GM19238 (cell line): Measurements from ENCODE around the gene ING1.
"Not testable (repeated sequence)": the region's sequence is repeated elsewhere in the genome, so short reads cannot be mapped to it uniquely, and the experiment has no call there.

Source experiments
- DNase-seq: peaks from one replicate; pipeline ENCODE4 v3.0.0; 2011; ENCODE audit warnings: low spot score; ENCODE audit not compliant: insufficient read length

The ING1 gene, protein sequence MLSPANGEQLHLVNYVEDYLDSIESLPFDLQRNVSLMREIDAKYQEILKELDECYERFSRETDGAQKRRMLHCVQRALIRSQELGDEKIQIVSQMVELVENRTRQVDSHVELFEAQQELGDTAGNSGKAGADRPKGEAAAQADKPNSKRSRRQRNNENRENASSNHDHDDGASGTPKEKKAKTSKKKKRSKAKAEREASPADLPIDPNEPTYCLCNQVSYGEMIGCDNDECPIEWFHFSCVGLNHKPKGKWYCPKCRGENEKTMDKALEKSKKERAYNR

GRCh38 chr13:110713642-110713952 is at the start of gene ING1:
TSS of gene ING1 (plus strand) at chr13:110713700. CDS start at chr13:110714150, 450 bp downstream.
- DNase-seq: no peak

- DNase-seq: no peak
Observed at GRCh38 chr13:110664041-110664440, 49.5 kb upstream of the ING1 start.

- DNase-seq: no peak
Observed at GRCh38 chr13:110664673-110665072, 48.8 kb upstream of the ING1 start.

- no peak for DNase-seq
Observed at GRCh38 chr13:110665491-110666254, 47.8 kb upstream of the ING1 start.

DNA sequence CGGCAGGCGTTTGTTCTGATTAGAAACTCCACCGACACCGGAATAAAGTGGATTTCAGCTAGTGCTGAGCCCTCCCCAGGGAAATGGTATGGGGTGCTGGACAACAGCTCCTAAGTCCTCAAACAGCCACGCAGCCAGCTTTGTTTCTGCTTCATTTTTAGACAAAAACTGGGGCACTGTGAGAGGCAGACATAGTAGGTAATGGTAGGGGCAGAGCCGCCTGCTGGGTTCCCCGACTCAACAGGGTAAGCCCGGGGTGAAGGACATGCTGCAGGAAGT is 47.3 kb upstream of the ING1 start:
- no peak for DNase-seq

GRCh38 chr13:110669036-110669435 is 44.5 kb upstream of the ING1 start:
- no peak for DNase-seq

GRCh38 chr13:110669814-110670213 is 43.7 kb upstream of the ING1 start:
- DNase-seq: not testable (repeated sequence)

GRCh38 chr13:110676595-110677587 is 36.6 kb upstream of the ING1 start:
- DNase-seq: peak; percentile 26

GRCh38 chr13:110677731-110678545 is 35.6 kb upstream of the ING1 start:
- no peak for DNase-seq

- no peak for DNase-seq
Observed at GRCh38 chr13:110680852-110681251, 32.6 kb upstream of the ING1 start.

GRCh38 chr13:110681868-110682550 is 31.5 kb upstream of the ING1 start:
- DNase-seq: no peak

DNA sequence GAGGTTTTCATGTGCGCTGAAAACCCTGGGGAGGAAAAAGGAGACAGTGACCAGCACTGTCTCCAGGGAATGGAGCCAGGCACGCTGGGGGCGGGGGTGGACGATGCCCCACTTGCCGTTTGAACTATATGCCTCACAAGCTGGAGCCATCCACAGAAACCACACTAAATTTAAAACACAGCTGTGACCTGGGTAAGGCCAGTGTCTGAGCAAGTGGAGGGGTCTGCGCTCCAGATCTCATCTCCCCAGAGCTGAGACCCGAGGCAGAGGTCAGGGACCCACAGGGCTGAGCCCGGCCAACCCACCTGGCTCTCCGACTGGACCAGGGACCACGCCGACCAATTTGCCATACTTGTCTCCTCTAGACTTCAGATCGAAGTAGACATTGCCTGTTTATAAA is 30.8 kb upstream of the ING1 start:
- DNase-seq: no peak

- no peak for DNase-seq
Observed at GRCh38 chr13:110683203-110683883, 30.2 kb upstream of the ING1 start.

DNA sequence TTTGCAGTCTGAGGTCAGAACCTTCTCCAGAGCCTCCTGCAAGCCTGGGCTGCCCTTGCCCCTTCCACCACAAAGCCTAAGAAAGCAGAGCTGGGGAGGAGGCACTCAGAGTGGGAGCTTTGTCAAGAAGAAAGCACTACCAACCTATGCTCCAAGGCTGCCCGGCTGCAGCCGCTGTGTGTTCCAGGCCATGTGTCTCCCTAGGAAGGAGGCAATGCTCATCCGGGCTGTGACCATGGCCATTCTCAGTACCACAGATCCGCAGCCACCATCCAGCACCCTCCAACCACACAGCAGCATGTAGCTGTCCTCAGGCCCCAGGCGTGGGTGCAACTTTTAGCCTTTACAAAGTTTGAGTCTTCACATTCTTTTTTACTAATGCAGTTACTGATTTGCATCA is 29.6 kb upstream of the ING1 start:
- no peak for DNase-seq

DNA sequence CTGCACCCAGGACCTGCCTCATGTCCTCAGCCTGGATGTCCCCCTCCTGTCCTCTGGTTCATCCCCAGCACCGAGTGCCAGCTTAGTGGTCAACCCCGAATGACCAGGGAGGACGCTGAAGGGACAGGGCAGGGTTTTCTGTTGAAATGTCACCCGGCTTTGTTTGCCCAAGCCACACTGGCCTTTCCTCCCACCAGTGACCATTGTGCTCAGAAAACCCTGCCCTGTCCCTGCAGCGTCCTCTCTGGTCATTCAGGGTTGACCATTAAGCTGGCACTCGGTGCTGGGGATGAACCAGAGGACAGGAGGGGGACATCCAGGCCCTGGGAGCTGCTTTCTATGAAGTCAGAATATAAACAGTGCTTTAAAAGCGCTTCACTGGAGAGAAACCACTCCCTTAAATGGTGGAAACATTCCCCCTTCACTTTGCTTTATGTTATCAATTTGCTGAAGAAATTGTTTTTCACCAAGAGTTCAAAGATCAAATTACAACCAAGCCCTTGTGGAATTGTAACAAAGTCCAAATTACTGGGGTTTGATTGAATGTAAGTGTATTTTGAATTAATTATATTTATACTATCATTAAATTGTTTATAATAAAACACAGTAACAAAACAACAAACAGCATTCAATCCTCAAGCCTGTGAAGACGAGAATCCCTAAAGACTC is 29.0 kb upstream of the ING1 start:
- DNase-seq: no peak

GRCh38 chr13:110685305-110686020 is 28.0 kb upstream of the ING1 start:
- no peak for DNase-seq

- DNase-seq: no peak
Observed at GRCh38 chr13:110687736-110688135, 25.8 kb upstream of the ING1 start.

DNA sequence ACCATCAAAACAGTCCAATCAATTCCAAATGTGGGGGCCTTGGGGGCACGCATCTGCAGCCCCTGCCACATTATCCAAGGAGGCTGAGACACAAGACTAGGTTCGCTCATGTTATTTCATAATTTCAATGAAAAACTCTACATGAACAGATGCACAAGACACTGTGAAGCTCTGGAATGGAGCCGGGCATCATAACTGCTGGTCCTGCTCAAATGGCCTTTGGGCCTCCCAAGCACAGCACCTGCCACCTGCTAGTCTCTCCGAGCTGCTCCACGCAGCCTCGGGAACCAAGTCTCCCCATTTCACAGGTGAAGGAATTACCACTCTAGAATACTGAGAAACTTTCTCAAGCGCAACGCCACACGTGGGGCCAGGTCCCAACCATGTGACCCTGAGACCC is 24.5 kb upstream of the ING1 start:
- DNase-seq: no peak

DNA sequence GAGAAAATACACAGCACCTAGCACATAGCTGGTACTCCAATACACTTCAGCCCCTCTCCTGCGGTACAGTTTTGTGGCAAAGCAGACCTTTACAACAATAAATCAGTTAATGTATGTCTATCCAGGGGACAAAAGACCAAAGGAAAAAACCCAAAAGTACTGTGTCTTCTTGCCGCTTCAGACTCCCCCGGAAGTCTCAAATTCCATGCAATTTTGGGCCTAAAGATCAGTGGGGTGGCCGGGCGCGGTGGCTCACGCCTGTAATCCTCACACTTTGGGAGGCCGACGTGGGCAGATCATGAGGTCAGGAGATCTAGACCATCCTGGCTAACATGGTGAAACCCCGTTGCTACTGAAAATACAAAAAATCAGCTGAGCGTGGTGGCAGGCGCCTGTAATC is 23.8 kb upstream of the ING1 start:
- no peak for DNase-seq
